Stomach (tissue), 9 donors: ENCODE measurements around the gene IFI30. TPM values are rescaled to one million over a fixed set of nuclear protein-coding genes. Genes with fewer than 3 reads are reported as not detected.
"Not testable (repeated sequence)": the region's sequence is repeated elsewhere in the genome, so short reads cannot be mapped to it uniquely, and the experiment has no call there.

Source experiments
- DNase-seq, 2 donors: peaks; one replicate each; pipeline versions ENCODE4 v3.0.0 to v3.0.0-alpha.2; 2013 to 2019
- H3K27ac ChIP-seq, 5 donors: fragments of 200-600 bp in 4 of 5; sonication (generic) in 4 of 5; one replicate each; pipeline ENCODE4 v1.5.1; 2013 to 2019; ENCODE audit warnings: mild to moderate bottlenecking in 1 of 5, moderate library complexity in 1 of 5
- H3K27me3 ChIP-seq, 3 donors: fragments of 200-600 bp; sonication (generic); one replicate each; pipeline ENCODE4 v1.5.1; 2017 to 2019; ENCODE audit warnings: mixed run types in 1 of 3
- H3K36me3 ChIP-seq, 4 donors: fragments of 200-600 bp; sonication (generic); 1 replicate in 3 of 4; 2 replicates in 1 of 4; pipeline ENCODE4 v1.5.1; 2016 to 2019
- H3K4me1 ChIP-seq, 4 donors: fragments of 200-600 bp; sonication (generic); one replicate each; pipeline ENCODE4 v1.5.1; 2016 to 2019
- H3K4me3 ChIP-seq, 4 donors: fragments of 200-600 bp; sonication (generic) in 3 of 4; one replicate each; pipeline ENCODE4 v1.5.1; 2016 to 2019; ENCODE audit warnings: mild to moderate bottlenecking in 1 of 4
- H3K9me3 ChIP-seq, 4 donors: fragments of 200-600 bp; sonication (generic); one replicate each; pipeline ENCODE4 v1.5.1; 2016 to 2019
- CTCF ChIP-seq, 7 experiments: fragments of 450-650 bp in 4 of 7; fragments of 200-600 bp in 3 of 7; sonication (generic) in 3 of 7; IDR thresholded peaks; one replicate each; pipeline ENCODE4 v1.5.1; 2016 to 2019; ENCODE audit warnings: antibody characterized with exemption in 7 of 7, control low read depth in 2 of 7, mild to moderate bottlenecking in 1 of 7
- EP300 ChIP-seq: sonication (generic); formaldehyde crosslinking; IDR thresholded peaks from one replicate; pipeline ENCODE4 v1.6.1; 2017; ENCODE audit warnings: antibody characterized with exemption
- POLR2A ChIP-seq, 4 donors: fragments of 450-650 bp; IDR thresholded peaks; one replicate each; pipeline ENCODE4 v1.6.1; 2016; ENCODE audit warnings: antibody characterized with exemption in 4 of 4, control low read depth in 2 of 4, mild to moderate bottlenecking in 1 of 4, moderate library complexity in 1 of 4
- POLR2AphosphoS5 ChIP-seq, 3 donors: sonication (generic); formaldehyde crosslinking; IDR thresholded peaks; one replicate each; pipeline ENCODE4 v1.6.1; 2016; ENCODE audit warnings: antibody characterized with exemption in 3 of 3
- WGBS, 5 donors: extraction: QIAGEN DNeasy Blood & Tissue Kit in 3 of 5; methylation state at CpG; one replicate each; pipeline versions ENCODE4 v1.1.5 to v1.1.7; 2013 to 2018; 5-methylcytosine and 5-hydroxymethylcytosine counted together
- intact Hi-C: fragments of 100-400 bp; cut with DNase I; formaldehyde crosslinking; loops from one replicate; pipeline ENCODE4 v1.15.1; 2023; ENCODE audit warnings: low total_unique reads
- polyA plus RNA-seq, 3 donors: library from polyadenylated mRNA; stranded (reverse); fragments of 200-250 nt; gene quantifications; one replicate each; pipeline ENCODE4 v1.2.3, GENCODE V29; 2013
- total RNA-seq, 5 donors: library from RNA; depleted of rRNA; stranded (reverse); fragments of >200 nt; gene quantifications; one replicate each; pipeline versions ENCODE4 v1.1.0 to v1.2.3, GENCODE V29; 2014 to 2016
- donor health status: healthy with polysubstance abuse.
- donor health status: Bipolar disorder and iron deficiency.
- donor health status: healthy.

IFI30 gene
- total and polyA plus RNA-seq, 8 donors, result 37.3 to 199 (median 53.2) TPM; not detected in 1

GRCh38 chr19:18204394-18205199, 31.0 kb downstream of the IFI30 start:
- 0 to 1% (median 0%) methylated on average over 20 to 22 of the region's 22 CpGs for WGBS, 5 donors
- Histone ChIP-seq H3K27ac (peak overlapping the region; percentile 90 to 99 (median 98)), H3K4me3 (peak overlapping the region; percentile 57 to 85 (median 58)), H3K4me1 (peaks cover 22 to 43% (median 29%) of the 10 kb centered on the region in 4 donors), H3K9me3 (no peaks in the 10 kb centered on the region), H3K27me3 (peaks cover 0 to 13% (median 0%) of the 10 kb centered on the region in 3 donors), H3K36me3 (peaks cover 0 to 21% (median 6%) of the 10 kb centered on the region in 4 donors)
- no peak for TF ChIP-seq POLR2A (IDR thresholded peaks at IDR 0.05)
- intact Hi-C loops, result no loop called here
- peak; percentile 52 to 93 for DNase-seq

- H3K4me1 ChIP-seq, result peaks cover 22 to 43% (median 29%) of the 10 kb centered on the region in 4 donors
- peak; percentile 73 to 93 for DNase-seq
- no peaks in the 10 kb centered on the region for H3K9me3 ChIP-seq
- H3K27me3 ChIP-seq, result peaks cover 0 to 13% (median 0%) of the 10 kb centered on the region in 3 donors
- H3K27ac ChIP-seq, result peak overlapping the region; percentile 90 to 99 (median 98)
- intact Hi-C loops, result no loop called here
- TF ChIP-seq POLR2A (IDR thresholded peaks at IDR 0.05) (no peak), POLR2AphosphoS5 (IDR thresholded peaks at IDR 0.05) (peak in 2 of 3 donors; percentile 15 to 55)
- peaks cover 0 to 14% (median 2%) of the 10 kb centered on the region in 4 donors for H3K36me3 ChIP-seq
- peak overlapping the region; percentile 57 to 85 (median 58) for H3K4me3 ChIP-seq
- 25 to 36% (median 32%) methylated on average over 36 of the region's 36 CpGs for WGBS, 5 donors
These were observed 31.7 kb downstream of the IFI30 start for GRCh38 chr19:18205200-18205892.

GRCh38 chr19:18206018-18206417, 32.4 kb downstream of the IFI30 start:
- Histone ChIP-seq H3K4me3 (peak overlapping the region in 2 of 4 donors; percentile 58 to 85), H3K36me3 (peaks cover 0 to 10% (median 0%) of the 10 kb centered on the region in 4 donors), H3K9me3 (no peaks in the 10 kb centered on the region), H3K4me1 (peaks cover 22 to 43% (median 29%) of the 10 kb centered on the region in 4 donors), H3K27ac (peak overlapping the region; percentile 90 to 99 (median 98)), H3K27me3 (peaks cover 0 to 13% (median 0%) of the 10 kb centered on the region in 3 donors)
- no peak for DNase-seq
- 79 to 88% (median 85%) methylated on average over 12 of the region's 12 CpGs for WGBS, 5 donors
- TF ChIP-seq CTCF (IDR thresholded peaks at IDR 0.05) (no peak), POLR2A (IDR thresholded peaks at IDR 0.05) (no peak), EP300 (no peak), POLR2AphosphoS5 (IDR thresholded peaks at IDR 0.05) (no peak)
- intact Hi-C loops, result no loop called here

- WGBS, 5 donors, result 13 to 21% (median 16%) methylated on average over 24 to 32 of the region's 32 CpGs
- Histone ChIP-seq H3K36me3 (no peaks in the 10 kb centered on the region), H3K27me3 (peaks cover 0 to 13% (median 0%) of the 10 kb centered on the region in 3 donors), H3K4me1 (peaks cover 16 to 30% (median 19%) of the 10 kb centered on the region in 4 donors), H3K4me3 (no peak overlapping the region), H3K27ac (peak overlapping the region in 2 of 5 donors; percentile 50 to 54), H3K9me3 (no peaks in the 10 kb centered on the region)
- TF ChIP-seq POLR2A (IDR thresholded peaks at IDR 0.05) (no peak), EP300 (no peak), POLR2AphosphoS5 (IDR thresholded peaks at IDR 0.05) (peak in 1 of 3 donors; percentile 23), CTCF (IDR thresholded peaks at IDR 0.05) (peak in 4 of 7 experiments; percentile 25 to 76 (median 66))
- intact Hi-C loops, result no loop called here
- DNase-seq, result peak in 1 of 2 donors; percentile 83
These were observed 34.7 kb downstream of the IFI30 start for GRCh38 chr19:18208098-18208951.

- Histone ChIP-seq H3K4me1 (peaks cover 8 to 21% (median 14%) of the 10 kb centered on the region in 4 donors), H3K27me3 (peaks cover 0 to 13% (median 0%) of the 10 kb centered on the region in 3 donors)
- H3K9me3 ChIP-seq, H3K4me3 ChIP-seq, DNase-seq, H3K36me3 ChIP-seq, H3K27ac ChIP-seq: not testable (repeated sequence)
- WGBS, 5 donors, result 85 to 92% (median 90%) methylated on average over 4 to 5 of the region's 5 CpGs
- intact Hi-C loops, result loop anchor here (5.0 kb wide), 1 partner anchor 42 kb away; no protein-coding TSS in a partner anchor
These were observed 36.3 kb downstream of the IFI30 start for GRCh38 chr19:18209912-18210311.
